HG02973 (cell line): ENCODE data around the gene TMEFF2.

Experiments
- ATAC-seq: cut with Tn5 transposase; IDR thresholded peaks from one replicate; pipeline ENCODE4 v1.9.1; 2021; ENCODE audit warnings: moderate library complexity; ENCODE audit not compliant: unreplicated experiment

The TMEFF2 gene

GRCh38 chr2:192023006-192023405, 171.7 kb downstream of the TMEFF2 start:
- no peak for ATAC-seq

DNA sequence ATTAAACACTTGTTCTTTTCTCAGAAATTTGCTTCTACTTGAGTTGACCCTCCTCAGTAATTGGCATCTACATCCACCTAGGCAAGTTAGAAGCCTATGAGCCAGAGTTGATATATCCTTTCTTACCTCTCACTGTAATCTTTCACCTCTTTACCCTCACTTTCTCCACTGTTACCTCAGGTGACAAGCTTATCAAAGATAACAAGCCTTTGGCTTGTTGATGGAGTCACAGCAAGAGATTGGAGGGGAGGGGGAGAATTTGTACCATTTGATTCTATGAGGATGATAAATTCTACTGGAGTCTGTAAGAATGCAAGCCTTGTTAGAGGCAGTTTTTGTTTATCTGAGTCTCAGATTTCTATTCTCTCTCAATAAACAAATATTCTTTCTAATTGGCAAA, 176.9 kb downstream of the TMEFF2 start:
- no peak for ATAC-seq

- no peak for ATAC-seq
Observed at GRCh38 chr2:192016265-192016664, 178.5 kb downstream of the TMEFF2 start.

DNA sequence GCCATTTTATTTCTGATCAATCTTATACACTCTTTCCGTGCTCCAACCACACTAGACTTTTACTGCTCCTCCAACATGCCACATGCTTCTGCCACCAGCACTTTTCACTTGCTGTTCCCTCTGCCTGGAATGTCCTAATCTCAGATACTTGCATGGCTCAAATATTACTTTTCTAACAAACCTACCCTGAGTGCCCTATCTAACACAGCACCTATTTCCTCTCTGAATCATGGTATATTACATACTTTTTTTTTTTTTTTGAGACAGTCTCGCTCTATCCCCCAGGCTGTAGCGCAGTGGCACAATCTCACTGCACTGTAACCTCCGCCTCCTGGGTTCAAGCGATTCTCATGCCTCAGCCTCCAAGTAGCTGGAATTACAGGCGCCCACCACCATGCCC, 181.5 kb downstream of the TMEFF2 start:
- ATAC-seq: no peak

DNA sequence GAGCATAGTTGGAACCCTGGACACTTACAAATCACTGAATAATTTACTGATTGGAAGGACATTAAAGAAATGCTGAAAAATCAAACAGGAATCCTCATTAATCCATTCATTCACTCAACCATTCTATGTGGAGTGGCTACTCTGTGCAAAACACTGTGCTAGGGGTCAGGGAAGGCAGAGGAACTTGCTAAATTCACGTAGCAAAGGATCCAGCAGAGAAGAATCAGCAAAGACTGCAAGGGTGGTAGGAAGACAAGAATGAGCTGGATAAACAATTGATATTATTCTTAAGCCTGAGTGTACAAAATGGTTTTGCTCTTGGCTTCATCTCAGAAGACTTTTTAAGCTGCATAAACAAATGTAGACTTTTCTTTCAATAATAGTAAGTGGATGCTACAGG, 183.5 kb downstream of the TMEFF2 start:
- no peak for ATAC-seq

GRCh38 chr2:192010073-192010472, 184.7 kb downstream of the TMEFF2 start:
- ATAC-seq: no peak

- ATAC-seq: no peak
Observed at GRCh38 chr2:192007581-192008228, 187.0 kb downstream of the TMEFF2 start.

- ATAC-seq: no peak
Observed at GRCh38 chr2:192005211-192005610, 189.5 kb downstream of the TMEFF2 start.

DNA sequence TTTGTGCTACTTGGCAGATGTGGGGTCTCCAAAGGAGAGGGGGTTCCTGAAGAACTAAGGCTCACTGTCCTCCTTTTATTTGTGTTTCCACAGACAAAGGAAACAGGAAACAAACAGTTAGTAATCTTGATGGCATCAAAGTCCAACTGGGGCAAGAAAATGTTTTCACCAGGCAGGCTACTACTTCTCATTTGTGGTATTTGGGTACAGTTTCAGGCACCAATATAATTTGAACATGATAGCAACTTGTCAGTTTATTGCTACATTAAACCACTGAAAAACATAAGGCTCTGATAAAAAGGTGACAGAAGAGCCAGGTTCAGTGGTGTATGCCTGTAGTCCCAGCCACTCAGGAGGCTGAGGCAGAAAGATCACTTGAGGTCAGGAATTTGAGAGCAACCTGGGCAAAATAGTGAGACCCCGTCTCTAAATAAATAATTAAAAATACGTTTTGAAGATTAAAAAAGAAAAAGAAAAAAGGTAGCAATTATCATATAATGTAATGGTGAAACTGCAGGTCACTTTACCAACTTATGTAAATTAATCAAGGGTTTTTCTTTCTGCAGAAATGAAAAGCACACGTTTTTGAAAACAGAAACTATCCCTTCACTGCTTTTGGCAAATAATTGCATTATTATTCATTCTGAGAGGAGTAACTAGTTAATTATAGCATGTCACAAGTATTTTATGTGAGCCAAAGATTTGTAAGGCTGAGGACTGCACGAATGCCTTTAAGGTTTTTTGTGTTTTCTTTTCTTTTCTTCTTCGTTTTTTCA, 190.4 kb downstream of the TMEFF2 start:
- ATAC-seq: peak; percentile 83

DNA sequence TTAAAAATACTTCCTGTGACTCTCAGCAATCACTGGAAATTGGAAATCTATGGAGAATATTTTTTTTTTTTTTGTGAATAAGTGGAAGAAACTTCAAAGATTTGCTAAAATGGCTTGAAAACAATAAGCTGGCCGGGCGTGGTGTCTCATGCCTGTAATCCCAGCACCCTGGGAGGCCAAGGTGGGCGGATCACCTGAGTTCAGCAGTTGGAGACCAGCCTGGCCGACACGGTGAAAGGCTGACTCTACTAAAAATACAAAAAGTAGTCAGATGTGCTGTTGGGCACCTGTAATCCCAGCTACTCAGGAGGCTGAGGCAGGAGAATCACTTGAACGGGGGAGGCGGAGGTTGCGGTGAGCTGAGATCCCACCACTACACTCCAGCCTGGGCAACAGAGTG, 192.3 kb downstream of the TMEFF2 start:
- ATAC-seq: no peak

DNA sequence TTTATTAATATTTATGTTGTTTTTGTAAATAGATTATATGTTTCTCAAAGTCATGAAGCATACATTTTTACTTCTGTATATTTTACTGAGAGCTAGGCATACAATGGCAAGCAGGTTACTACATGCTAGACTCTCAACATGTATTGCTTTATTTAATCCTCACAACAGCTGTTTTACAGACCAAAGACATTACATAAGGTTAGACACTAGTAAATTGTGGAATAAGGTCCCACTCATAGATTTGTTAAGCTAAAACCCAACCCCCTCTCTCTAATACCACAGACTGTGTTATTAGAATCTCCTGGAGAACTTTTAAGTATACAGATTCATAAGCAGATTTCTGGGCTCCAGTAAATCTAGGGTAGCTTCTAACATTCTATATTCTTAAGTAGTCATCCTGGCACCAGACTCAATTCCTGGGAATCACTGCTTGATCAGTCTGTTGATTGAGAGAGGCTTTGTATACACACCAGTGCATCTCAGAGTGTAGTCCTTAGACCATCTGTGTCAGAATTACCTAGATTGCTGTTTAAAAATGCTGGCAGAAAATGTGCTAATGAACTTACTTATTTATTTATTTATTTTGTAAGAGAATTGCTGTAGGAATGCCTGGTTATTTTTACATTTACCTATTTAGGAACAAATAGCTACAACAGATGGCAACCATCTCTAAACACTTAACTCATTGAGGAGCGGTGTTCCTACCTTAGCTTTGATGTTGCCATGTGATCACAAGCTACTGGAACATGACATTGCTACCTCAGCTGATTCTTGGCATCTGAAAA, 194.3 kb downstream of the TMEFF2 start:
- ATAC-seq: no peak

DNA sequence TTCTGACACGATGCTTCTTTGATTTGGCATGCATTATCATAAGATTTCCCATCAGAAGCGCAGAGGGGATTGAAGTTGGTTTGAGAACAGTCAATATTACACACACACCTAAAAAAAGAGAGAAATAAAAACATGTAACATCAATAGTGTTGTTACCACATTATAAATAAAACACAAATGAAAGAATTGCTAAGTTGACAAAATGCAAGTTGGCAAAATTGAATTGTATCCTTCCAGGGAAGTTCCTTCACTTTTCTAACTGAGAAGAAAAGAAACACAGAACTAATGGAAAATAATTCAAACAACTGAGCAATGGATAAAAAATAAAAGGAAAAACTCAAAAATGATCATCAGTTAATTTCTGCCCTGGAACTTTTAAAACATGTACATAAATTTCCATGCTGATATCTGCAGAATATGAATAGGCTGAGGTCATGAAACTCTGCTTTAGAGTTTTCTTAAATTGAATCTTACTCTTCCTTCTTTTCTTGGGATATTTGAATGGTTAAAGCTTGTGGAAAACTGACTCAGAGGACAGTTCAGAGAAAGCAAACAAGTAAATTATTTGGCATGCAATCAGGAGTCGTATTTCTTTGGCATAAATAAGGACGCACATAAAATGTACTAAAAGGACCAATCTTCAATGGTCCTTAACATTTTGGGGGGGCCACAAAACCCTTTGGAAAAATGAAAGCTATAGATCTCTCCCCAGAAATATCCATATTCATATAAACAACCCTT, 195.5 kb downstream of the TMEFF2 start:
- no peak for ATAC-seq

GRCh38 chr2:191995285-191995684, 199.4 kb downstream of the TMEFF2 start:
- ATAC-seq: no peak

GRCh38 chr2:191994749-191995148, 200.0 kb downstream of the TMEFF2 start:
- no peak for ATAC-seq

DNA sequence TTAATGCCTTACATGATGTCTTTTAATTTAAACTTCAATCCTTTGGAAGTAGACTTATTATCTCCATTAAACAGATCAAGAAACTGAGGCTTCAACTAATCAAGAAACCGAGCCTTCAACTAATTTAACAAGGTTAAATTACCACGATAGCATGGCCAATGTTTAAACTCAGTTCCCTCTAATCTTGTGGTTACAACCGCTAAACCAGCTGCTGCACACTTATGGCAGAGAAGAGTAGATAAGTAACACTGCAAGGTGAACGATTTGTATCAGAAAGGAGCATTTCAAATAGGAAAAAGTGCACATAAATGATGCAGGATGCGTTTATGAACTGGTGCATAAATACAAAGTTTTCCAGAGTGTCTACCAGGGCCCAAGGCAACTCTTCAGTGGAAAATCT, 203.3 kb downstream of the TMEFF2 start:
- ATAC-seq: no peak

DNA sequence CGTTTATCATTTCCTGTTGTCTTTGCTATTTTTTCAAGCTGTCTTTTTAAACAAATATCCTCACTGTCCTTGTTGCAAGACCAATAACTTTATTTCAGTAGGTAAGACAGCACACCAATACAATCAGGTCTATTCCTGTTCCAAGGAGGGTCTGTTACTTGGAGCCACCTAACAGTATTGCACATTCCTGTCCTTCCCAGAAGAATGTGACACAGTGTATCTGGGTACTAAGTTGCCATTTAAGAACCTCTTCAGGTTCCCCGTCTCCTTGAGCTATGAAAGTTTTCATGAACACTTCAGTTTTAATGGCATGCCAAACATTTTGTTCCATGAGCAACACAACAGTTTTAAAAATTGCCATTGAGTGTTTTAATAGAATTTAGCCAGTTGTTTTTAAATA, 209.0 kb downstream of the TMEFF2 start:
- ATAC-seq: no peak

DNA sequence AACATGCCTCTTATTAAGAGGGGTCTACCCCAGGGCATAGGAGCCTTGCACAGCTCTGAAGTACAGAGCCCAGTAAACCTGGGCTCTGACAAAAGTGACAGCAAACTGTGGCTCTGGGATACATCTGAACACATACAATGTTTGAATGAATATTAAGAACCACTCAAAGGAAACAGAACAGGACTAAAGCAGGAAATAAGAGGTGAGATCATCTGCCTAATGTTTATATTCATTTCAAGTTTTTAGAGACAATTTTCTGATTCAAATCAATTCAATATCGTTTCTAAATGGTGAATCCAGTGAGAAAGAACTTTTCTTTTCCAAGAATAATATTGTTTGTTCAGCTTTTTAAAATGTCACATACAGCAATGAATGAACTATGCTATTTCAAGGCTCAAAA, 211.1 kb downstream of the TMEFF2 start:
- no peak for ATAC-seq

DNA sequence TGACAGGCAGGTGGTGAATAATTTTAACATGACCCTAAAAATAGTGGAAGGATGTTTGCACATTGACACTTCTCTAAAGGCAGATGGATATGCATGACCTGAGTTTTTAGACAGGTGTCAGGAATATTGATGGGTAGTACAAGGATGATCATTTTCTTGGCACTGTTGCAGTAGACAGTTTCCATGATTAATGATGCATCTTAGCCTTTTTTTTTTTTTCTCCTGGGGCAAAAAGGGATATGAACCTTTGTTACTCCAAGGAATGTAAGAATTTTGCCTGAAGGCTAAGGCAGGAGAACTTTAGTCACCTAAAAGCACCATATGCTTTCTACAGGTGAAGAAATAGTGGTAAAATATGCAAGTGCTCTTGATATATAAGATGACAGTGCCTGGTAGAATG, 211.5 kb downstream of the TMEFF2 start:
- no peak for ATAC-seq

DNA sequence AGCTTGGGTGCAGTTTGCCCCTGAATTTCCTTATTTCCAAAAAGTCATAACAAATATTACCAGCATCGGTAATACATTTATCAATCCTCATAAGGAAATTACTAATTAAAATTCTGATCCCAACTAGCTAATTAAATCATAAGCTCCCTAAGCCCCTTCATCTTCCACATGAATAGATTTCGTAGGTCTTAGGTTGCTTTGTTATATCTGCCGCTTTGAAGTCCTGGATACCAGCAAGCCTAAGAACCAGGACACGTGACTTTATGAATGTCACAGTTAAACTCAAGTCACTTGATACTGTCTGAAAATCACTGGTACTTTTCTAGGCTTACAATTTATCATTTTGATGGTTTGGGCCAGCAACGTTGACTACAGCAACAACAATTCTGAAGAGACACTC, 213.0 kb downstream of the TMEFF2 start:
- ATAC-seq: no peak

- no peak for ATAC-seq
Observed at GRCh38 chr2:191980483-191980882, 214.2 kb downstream of the TMEFF2 start.

GRCh38 chr2:191979221-191979730, 215.5 kb downstream of the TMEFF2 start:
- no peak for ATAC-seq
